ENCODE results near the gene WIPI1.

Gene WIPI1

DNA sequence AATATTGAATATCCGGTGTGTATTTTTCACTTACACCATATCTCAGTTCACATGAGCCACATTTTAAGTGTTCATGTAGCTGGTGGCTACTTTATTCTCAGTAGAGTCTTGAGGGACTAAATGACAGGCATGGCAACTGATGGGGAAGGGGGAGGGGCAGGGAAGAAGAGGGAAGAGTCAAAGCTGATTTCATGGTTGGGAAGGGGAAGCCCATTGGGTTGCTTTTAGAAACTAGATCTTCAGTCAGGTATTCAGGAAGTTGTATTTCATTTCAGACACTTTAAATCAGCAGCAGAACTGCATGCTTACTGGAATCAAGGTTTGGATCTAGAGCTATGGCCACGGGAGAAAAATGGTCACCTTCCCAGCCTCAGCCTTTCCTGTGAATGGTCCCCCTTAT, 2.9 kb upstream of the WIPI1 start:
- DNase-seq (ENCODE audit: low spot score) = no peak

DNA sequence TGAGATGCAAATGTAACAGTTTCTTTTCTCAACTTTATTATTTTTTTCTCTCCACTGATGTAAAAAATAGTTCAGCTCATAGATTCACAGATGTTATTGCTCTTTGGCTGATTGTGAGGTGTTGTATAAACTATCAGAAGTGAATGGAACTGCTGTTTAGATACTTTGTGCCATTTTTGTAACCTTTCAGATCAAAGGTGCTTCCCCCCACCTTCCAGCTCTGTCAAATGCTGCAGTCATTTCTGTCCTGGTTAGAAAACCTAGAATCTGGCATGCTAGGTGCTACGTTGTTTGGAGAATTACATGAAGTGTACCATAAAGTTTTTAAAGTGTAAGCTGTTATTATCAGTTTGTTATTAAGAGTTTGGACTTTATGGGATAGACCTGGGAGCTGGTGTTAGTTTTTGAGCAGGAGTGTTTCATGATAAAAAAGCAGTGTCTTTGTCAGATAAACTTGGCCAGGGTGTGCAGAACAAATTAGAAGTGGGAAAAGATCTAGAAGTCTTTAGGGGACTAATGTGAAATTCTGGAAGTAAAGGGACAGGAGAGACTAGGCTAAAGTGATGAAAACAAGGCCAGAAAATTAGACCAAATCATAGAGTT, 1.8 kb upstream of the WIPI1 start:
- no peak for DNase-seq (ENCODE audit: low spot score)

DNA sequence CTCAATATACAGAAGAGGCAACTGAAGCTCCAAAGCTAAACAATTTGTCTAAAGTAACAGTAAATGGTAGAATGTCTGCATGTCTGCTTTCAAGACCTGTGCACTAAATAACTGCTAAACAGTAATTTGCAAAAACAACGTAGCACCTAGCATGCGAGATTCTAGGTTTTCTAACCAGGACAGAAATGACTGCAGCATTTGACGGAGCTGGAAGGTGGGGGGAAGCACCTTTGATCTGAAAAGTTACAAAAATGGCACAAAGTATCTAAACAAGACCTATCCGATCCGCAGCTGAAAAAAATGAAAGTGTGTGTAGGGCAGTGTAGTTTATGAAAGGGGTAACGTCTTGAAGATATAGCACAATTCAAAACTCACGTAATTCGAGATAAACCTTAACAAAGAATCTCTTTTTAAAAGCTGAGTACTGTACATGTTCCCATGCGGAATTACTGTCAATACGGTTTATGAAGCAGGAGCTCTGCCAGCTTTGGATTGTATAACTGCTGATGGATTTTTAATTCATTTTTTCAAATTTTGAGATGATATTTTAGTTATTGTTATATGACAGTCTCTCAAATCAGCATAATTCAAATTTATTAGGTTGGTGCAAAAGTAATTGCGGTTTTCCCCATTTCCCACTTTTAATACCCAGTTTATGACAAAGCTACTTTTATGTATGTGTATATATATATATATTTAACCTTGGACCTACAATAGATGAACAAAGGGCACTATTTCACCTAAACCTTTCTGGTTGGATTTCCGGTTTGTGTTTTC, 1.2 kb upstream of the WIPI1 start:
- no peak for DNase-seq (ENCODE audit: low spot score)

- DNase-seq (ENCODE audit: low spot score) = peak; percentile 90
Observed at GRCh38 chr17:68457539-68458259, 403 bp upstream of the WIPI1 start.

GRCh38 chr17:68456339-68457167, 743 bp downstream of the WIPI1 start:
- peak; percentile 75 for DNase-seq (ENCODE audit: low spot score)

- DNase-seq (ENCODE audit: low spot score) = no peak
Observed at GRCh38 chr17:68455901-68456338, 1.4 kb downstream of the WIPI1 start.

- no peak for DNase-seq (ENCODE audit: low spot score)
Observed at GRCh38 chr17:68453991-68454665, 3.2 kb downstream of the WIPI1 start.

DNA sequence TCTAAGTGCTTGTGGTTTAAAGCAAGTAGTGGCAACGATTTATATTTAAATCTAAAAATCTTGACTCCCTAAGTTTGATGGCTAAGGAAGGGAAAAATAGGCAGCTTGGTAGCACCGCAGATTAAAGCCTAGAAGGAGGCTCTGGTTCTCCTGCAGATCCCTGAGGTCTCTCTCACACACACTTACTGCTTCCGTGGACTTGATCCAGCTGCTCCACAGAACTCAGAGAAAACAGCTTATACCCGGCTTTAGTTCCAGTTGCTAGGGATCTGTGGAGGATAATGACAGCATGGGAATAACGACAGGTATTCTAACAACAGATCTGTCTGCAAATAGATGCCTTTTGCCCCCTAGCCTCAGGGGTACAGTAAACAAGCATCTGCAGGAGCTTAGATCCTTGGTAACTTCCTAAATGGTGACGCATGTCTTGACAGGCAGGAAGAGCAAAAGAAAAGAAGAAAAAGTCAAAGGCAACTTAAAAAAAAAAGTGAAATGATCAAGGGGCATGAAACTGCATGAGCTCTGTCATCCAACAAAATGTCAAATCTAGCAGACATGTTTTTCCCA, 4.5 kb downstream of the WIPI1 start:
- no peak for DNase-seq (ENCODE audit: low spot score)

GRCh38 chr17:68451670-68452354, 5.5 kb downstream of the WIPI1 start:
- DNase-seq (ENCODE audit: low spot score) = no peak

DNA sequence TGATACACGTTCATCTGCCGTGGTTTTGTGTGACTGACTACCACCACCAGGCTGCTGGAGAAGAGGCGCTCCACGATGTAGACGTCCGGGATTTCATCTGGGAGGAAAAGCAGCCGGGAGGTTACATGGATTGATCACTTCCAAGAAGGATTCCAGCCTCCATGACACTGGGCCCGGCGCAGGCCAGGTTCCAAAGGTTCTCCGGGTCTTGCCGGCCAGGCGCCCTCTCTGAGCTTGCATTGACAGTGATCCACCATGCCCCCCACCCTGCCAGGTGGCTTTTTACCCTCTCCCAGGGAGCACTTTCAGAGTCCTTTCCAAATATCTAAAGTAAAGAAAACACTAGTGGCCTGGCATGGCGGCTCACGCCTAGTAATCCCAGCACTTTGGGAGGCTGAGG, 6.5 kb downstream of the WIPI1 start:
- no peak for DNase-seq (ENCODE audit: low spot score)

- DNase-seq (ENCODE audit: low spot score) = no peak
Observed at GRCh38 chr17:68450391-68450790, 6.9 kb downstream of the WIPI1 start.

DNA sequence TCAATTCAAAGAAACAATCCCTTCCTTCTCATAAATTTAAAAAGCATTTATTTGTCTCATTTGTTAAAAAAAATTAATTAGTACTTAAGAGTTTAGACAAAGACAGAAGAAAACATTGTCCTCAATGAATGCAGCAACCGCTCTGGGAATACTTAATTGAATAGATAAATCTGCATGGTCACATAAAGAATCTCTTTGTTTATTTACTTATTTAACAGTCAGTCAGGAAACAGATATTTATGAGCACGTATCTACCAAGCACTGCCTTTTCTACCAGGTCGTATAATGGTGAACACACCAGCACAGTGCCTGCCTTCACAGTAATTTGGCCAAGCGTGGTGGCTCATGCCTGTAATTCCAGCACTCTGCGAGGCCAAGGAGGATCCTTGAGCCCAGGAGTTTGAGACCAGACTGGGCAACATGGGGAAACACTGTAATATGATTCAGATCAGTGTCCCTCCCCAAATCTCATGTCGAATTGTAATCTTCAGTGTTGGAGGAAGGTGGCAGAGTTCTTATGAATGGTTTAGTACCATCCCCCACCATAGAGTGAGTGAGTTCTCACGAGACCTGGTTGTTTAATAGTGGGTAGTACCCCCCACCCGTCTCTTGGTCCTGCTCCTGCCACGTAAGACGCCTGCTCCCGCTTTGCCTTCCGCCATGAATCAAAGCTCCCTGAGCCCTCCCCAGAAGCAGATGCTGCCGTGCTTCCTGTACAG, 8.1 kb downstream of the WIPI1 start:
- no peak for DNase-seq (ENCODE audit: low spot score)

DNA sequence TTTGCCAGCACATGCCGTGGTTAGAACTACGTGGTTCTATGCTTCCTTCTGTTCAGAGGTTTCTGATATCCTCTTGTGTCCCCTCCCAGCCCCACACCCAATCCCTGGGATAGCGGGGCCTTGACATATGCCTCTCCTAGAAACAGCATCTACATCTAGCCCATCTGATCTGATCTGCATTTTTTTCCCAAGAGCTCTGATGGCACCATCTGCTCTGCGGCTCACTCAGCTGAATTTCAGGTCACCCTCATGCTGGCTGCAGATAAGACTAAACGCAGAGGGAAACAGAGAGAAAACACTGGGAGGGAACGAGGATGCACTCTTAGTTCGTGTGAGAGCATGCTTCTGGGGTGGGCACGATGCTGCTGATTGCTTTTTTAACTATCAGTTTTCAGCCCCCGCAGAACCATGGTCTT, 10.7 kb downstream of the WIPI1 start:
- no peak for DNase-seq (ENCODE audit: low spot score)

DNA sequence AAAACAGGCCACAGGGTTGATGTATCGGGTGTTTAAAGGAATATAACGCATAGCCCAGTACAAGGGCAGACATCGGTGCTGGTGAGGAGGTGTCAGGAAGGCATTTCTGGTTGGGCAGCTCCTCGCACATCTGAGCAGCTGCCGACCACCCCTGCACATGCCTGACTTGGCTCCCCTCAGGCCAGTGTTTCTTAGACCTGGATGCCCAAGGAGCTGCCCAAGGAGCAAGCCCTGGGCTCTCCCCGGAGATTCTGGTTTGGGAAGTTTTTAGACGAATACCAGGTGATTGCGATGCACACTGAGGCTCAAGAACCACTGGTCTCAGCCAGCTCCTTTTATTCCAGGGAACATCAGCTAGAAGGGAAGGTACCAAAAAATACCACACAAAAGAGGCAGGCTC, 11.6 kb downstream of the WIPI1 start:
- DNase-seq (ENCODE audit: low spot score) = no peak

- no peak for DNase-seq (ENCODE audit: low spot score)
Observed at GRCh38 chr17:68443972-68444464, 13.3 kb downstream of the WIPI1 start.

- no peak for DNase-seq (ENCODE audit: low spot score)
Observed at GRCh38 chr17:68441070-68441770, 16.1 kb downstream of the WIPI1 start.

DNA sequence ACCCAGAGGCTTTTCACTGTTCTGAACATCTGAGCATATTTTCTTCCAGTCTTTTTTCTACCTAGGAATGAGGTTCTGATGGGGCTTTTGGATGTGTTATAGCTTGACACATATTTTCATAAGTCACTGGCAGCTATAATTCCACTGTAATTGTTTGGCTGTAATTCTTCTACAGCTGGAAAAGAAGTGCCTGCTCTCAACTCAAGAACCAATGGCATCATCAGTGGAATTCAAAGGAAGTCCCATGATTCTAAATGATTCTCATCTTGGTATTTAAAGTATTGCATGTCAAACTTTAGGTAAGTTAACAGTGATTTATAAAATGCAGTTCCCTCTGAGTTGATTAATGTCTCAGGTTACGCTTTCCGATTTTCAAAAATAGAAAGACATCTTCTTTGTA, 16.8 kb downstream of the WIPI1 start:
- no peak for DNase-seq (ENCODE audit: low spot score)

- DNase-seq (ENCODE audit: low spot score) = no peak
Observed at GRCh38 chr17:68439656-68440290, 17.5 kb downstream of the WIPI1 start.
